Measurements from ENCODE around the gene NPW.

Gene NPW

GRCh38 chr16:2054543-2055245 lies 35.1 kb downstream of the NPW start:
- TF ChIP-seq NFIC (IDR thresholded peaks at IDR 0.05) = peak; percentile 71
- peak; percentile 32; the same call in 1 of the 2 replicates for TF ChIP-seq MAX (IDR thresholded peaks at IDR 0.05)
- TF ChIP-seq TCF12 (IDR thresholded peaks at IDR 0.05; ENCODE audit: low read depth) = peak; percentile 31; the same call in 1 of the 2 replicates
- TF ChIP-seq RAD21 (IDR thresholded peaks at IDR 0.05; ENCODE audit: low read depth) = no peak
- no peak for TF ChIP-seq EP300 (IDR thresholded peaks at IDR 0.05; ENCODE audit: borderline replicate concordance)
- TF ChIP-seq REST (IDR thresholded peaks at IDR 0.05; ENCODE audit: low read depth) = no peak

- TF ChIP-seq EGR1 (IDR thresholded peaks at IDR 0.05) = no peak
- no peak for TF ChIP-seq TCF12 (IDR thresholded peaks at IDR 0.05; ENCODE audit: low read depth)
- TF ChIP-seq YY1 (IDR thresholded peaks at IDR 0.05; ENCODE audit: low read depth) = no peak
- TF ChIP-seq CEBPB (IDR thresholded peaks at IDR 0.05) = no peak
- TF ChIP-seq RAD21 (IDR thresholded peaks at IDR 0.05; ENCODE audit: low read depth) = peak; percentile 38; the same call in 1 of the 2 replicates
Measured at GRCh38 chr16:2056077-2056476, 36.5 kb downstream of the NPW start.

GRCh38 chr16:2056681-2057407 lies 37.3 kb downstream of the NPW start:
- TF ChIP-seq EP300 (IDR thresholded peaks at IDR 0.05; ENCODE audit: borderline replicate concordance) (peak; percentile 53; the same call in 1 of the 2 replicates), REST (IDR thresholded peaks at IDR 0.05; ENCODE audit: low read depth) (no peak), ZBTB7A (IDR thresholded peaks at IDR 0.05; ENCODE audit: low read depth) (peak; percentile 15; the same call in 1 of the 2 replicates), NFIC (IDR thresholded peaks at IDR 0.05) (peak; percentile 85), RAD21 (IDR thresholded peaks at IDR 0.05; ENCODE audit: low read depth) (no peak; the same call in 1 of the 2 replicates), YY1 (IDR thresholded peaks at IDR 0.05; ENCODE audit: low read depth) (peak; percentile 70; the same call in 1 of the 2 replicates), CREB1 (IDR thresholded peaks at IDR 0.05; ENCODE audit: low read depth) (no peak), TEAD4 (IDR thresholded peaks at IDR 0.05) (peak; percentile 58; the same call in 1 of the 2 replicates), MAX (IDR thresholded peaks at IDR 0.05) (peak; percentile 97), TCF12 (IDR thresholded peaks at IDR 0.05; ENCODE audit: low read depth) (peak; percentile 86), EGR1 (IDR thresholded peaks at IDR 0.05) (no peak)

GRCh38 chr16:2057438-2057837 lies 37.9 kb downstream of the NPW start:
- TF ChIP-seq TAF1 (IDR thresholded peaks at IDR 0.05; ENCODE audit: low read depth) (no peak), ZBTB7A (IDR thresholded peaks at IDR 0.05; ENCODE audit: low read depth) (0 out of 2 replicates have a peak, but pooled peaks have one; percentile 16)

- no peak for TF ChIP-seq TEAD4 (IDR thresholded peaks at IDR 0.05)
- TF ChIP-seq EP300 (IDR thresholded peaks at IDR 0.05; ENCODE audit: borderline replicate concordance) = no peak
- TF ChIP-seq EGR1 (IDR thresholded peaks at IDR 0.05) = no peak
- TF ChIP-seq YY1 (IDR thresholded peaks at IDR 0.05; ENCODE audit: low read depth) = no peak; the same call in 1 of the 2 replicates
- no peak for TF ChIP-seq NFIC (IDR thresholded peaks at IDR 0.05)
- TF ChIP-seq TAF1 (IDR thresholded peaks at IDR 0.05; ENCODE audit: low read depth) = no peak
Measured at GRCh38 chr16:2058420-2058819, 38.8 kb downstream of the NPW start.

GRCh38 chr16:2058872-2059271 lies 39.3 kb downstream of the NPW start:
- no peak for TF ChIP-seq NFIC (IDR thresholded peaks at IDR 0.05)
- TF ChIP-seq TAF1 (IDR thresholded peaks at IDR 0.05; ENCODE audit: low read depth) = no peak
- TF ChIP-seq CEBPB (IDR thresholded peaks at IDR 0.05) = peak; percentile 88
- TF ChIP-seq EGR1 (IDR thresholded peaks at IDR 0.05) = peak; percentile 42; the same call in 1 of the 2 replicates
- peak; percentile 46; the same call in 1 of the 2 replicates for TF ChIP-seq TCF12 (IDR thresholded peaks at IDR 0.05; ENCODE audit: low read depth)
- peak; percentile 43; the same call in 1 of the 2 replicates for TF ChIP-seq EP300 (IDR thresholded peaks at IDR 0.05; ENCODE audit: borderline replicate concordance)
- 0 out of 2 replicates have a peak, but pooled peaks have one; percentile 9 for TF ChIP-seq YY1 (IDR thresholded peaks at IDR 0.05; ENCODE audit: low read depth)

- no peak for TF ChIP-seq CREB1 (IDR thresholded peaks at IDR 0.05; ENCODE audit: low read depth)
- TF ChIP-seq NFIC (IDR thresholded peaks at IDR 0.05) = no peak
- TF ChIP-seq TCF12 (IDR thresholded peaks at IDR 0.05; ENCODE audit: low read depth) = no peak
- TF ChIP-seq CEBPB (IDR thresholded peaks at IDR 0.05) = no peak
- no peak for TF ChIP-seq ZBTB7A (IDR thresholded peaks at IDR 0.05; ENCODE audit: low read depth)
- TF ChIP-seq TEAD4 (IDR thresholded peaks at IDR 0.05) = no peak
- no peak for TF ChIP-seq EGR1 (IDR thresholded peaks at IDR 0.05)
- no peak for TF ChIP-seq RAD21 (IDR thresholded peaks at IDR 0.05; ENCODE audit: low read depth)
- TF ChIP-seq REST (IDR thresholded peaks at IDR 0.05; ENCODE audit: low read depth) = no peak
- TF ChIP-seq YY1 (IDR thresholded peaks at IDR 0.05; ENCODE audit: low read depth) = no peak
- no peak for TF ChIP-seq FOXM1 (IDR thresholded peaks at IDR 0.05; ENCODE audit: borderline replicate concordance, low read depth)
- TF ChIP-seq USF1 (IDR thresholded peaks at IDR 0.05) = no peak
- no peak for TF ChIP-seq EP300 (IDR thresholded peaks at IDR 0.05; ENCODE audit: borderline replicate concordance)
- TF ChIP-seq TAF1 (IDR thresholded peaks at IDR 0.05; ENCODE audit: low read depth) = no peak
- TF ChIP-seq MAX (IDR thresholded peaks at IDR 0.05) = no peak
Measured at GRCh38 chr16:2060346-2060745, 40.8 kb downstream of the NPW start.
